T-helper 1 cell treated with Interleukin-12 subunit alpha and Interleukin-12 subunit beta and Interleukin-4 antibody, amounts not matched to agents 30 ng/mL and 1 ng/mL, for 36 hours (primary cell): ENCODE data around the gene NRXN2. TPM values are rescaled to one million over a fixed set of nuclear protein-coding genes. Genes with fewer than 3 reads are reported as not detected.

Source experiments
- intact Hi-C: fragments of 100-400 bp; cut with micrococcal nuclease; formaldehyde crosslinking; loops from one replicate; pipeline ENCODE4 v1.15.1; 2024
- total RNA-seq: library from RNA; stranded (reverse); gene quantifications from 2 replicates; pipeline ENCODE4 v1.2.3, GENCODE V29; 2022

The NRXN2 gene
- total RNA-seq, 1 donor from 2014 or later, result 1.3 TPM

GRCh38 chr11:64724863-64725532 lies 2.0 kb upstream of the NRXN2 start:
- intact Hi-C loops, result no loop called here

DNA sequence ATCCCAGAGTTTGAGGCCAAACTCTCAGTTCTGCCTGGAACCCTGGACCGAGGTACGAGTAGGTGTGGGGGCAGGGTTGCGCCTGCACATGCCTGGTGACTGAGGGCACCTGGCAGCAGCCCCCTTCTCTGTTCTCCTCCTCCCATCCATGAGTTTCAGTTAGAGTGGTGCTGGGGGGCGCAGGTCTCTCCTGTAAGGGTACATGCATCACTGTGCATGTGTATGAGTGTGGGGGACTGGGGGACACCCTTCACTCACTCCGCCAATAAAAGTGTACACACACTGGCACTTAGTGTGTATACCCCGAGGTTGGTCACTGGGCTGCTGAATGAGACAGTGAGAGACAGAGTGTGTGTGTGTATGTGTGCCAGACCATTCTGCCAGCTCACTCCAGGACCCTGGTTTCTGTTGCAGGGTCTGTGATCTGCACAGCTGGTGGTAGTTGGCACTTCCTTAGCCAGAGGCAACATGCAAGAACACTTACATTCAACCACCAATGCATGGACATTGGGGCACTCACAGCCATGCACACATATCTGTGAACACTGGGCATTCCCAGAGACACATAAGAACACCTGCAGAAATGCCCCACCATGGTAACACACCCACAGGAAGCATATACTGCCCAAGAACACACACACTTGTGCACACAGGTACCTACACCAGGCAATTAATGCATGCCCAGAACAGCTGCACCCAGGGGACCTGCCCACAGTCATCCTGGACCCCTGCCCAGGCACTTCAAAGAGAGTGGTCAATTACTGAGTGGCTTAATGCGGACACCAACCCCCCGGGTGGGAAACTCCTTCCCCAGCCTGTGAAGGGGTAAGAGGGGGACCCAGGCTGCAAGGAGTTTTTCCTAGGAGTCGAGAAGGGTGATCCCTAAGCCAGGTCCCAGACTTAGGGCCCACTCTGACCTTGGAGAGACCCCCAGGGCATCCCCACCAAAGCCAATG lies 1.2 kb upstream of the NRXN2 start:
- intact Hi-C loops, result loop anchor here (1.0 kb wide), 3 partner anchors 21 to 171 kb away; no protein-coding TSS in a partner anchor

- intact Hi-C loops, result loop anchor here (1.0 kb wide), 3 partner anchors 23 to 169 kb away; no protein-coding TSS in a partner anchor
These were observed 594 bp downstream of the NRXN2 start for GRCh38 chr11:64722141-64723065.

DNA sequence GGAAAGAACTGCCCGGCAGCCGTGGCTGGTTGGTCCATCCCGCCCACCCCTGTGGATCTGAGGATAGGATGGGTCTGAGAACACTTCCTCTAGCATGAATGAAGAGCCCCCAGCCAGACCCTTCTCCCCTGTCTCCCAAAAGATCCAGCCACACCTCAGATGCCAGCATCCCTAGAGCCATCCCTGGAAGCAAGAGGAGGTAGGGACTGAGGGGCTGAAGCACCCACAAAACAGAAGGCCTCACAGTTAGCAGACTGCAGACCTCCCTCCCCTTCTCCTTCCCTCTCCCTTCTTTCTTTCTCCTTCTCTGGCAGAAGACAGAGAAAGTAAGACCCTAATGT lies 1.7 kb downstream of the NRXN2 start:
- intact Hi-C loops, result no loop called here

DNA sequence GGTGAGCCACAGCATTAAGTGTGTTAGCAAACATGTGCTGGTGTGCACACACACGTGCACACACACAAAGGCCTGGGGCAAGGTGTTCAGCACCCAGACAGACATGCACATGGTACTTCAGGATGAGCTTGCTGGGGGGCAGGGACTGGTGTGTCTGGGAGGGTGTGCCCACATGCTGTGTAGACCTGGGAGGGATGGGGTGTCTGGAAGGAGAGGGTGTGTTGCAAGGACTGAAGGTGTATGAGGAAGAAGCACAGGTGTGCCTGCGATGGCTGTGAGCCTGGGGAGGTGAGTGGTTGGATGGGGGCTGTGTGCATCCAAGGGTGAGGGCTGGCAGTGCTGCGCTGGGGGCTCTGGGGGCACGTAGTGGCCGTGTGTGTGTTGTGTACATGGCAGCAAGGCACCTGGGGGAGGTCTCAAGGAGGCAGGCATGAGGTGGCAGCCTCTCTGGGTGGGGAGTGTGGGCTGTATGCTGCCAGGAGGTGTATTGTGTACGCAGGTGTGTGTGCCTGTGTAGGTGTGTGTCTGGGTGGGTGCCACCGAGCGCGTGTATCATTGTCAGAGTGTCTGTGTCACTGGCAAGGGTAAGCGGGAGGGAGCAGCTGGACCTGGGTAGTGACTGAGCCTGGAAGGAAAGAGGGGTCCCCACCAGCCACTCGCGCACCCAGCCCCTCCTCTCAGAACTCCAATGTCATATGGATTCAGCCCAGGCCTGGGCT lies 2.2 kb downstream of the NRXN2 start:
- intact Hi-C loops, result no loop called here

GRCh38 chr11:64720167-64720566 lies 2.8 kb downstream of the NRXN2 start:
- intact Hi-C loops, result no loop called here

- intact Hi-C loops, result no loop called here
These were observed 3.6 kb downstream of the NRXN2 start for GRCh38 chr11:64719406-64719805.

- intact Hi-C loops, result no loop called here
These were observed 4.2 kb downstream of the NRXN2 start for GRCh38 chr11:64718780-64719124.

GRCh38 chr11:64718084-64718779 lies 4.8 kb downstream of the NRXN2 start:
- intact Hi-C loops, result no loop called here

GRCh38 chr11:64717268-64717578 lies 5.8 kb downstream of the NRXN2 start:
- intact Hi-C loops, result no loop called here

DNA sequence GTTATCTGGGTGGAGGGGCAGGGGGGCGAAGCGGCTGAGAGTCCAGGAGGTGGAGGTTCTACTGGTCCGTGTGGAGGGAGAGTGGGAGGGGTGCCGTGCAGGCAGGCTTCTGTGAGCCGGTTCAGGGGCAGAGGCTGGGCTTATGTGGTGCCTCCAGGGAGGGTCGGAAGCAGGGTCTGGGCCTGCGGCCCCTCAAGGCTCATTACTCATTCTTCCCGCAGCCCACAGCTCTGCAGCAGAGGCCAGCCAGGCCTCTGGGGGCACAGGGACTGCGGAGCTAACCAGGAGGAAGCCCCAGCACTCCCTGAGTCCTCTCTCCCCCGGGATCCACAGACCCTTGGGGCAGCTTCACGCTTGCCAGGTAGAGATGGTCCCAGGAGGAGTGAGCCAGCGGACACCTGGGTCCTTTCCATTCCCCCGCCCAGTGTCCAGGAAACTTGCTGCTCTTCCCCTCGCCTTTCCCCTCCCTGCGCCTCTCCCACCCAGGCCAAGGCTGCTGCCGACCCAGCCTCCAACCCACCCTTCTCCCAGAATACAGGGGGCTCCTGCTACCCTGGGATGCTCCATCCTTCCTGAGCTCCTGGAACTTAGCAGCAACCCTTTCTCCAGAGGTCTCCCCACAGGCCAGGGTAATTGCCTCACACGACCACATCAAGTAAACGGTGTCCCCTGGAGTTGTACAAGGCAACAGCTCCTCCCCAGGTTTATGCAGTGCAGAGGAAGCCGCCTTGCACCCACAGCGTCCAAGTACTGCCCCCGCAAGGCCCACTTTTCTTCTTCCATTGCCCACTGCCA lies 6.3 kb downstream of the NRXN2 start:
- intact Hi-C loops, result no loop called here

DNA sequence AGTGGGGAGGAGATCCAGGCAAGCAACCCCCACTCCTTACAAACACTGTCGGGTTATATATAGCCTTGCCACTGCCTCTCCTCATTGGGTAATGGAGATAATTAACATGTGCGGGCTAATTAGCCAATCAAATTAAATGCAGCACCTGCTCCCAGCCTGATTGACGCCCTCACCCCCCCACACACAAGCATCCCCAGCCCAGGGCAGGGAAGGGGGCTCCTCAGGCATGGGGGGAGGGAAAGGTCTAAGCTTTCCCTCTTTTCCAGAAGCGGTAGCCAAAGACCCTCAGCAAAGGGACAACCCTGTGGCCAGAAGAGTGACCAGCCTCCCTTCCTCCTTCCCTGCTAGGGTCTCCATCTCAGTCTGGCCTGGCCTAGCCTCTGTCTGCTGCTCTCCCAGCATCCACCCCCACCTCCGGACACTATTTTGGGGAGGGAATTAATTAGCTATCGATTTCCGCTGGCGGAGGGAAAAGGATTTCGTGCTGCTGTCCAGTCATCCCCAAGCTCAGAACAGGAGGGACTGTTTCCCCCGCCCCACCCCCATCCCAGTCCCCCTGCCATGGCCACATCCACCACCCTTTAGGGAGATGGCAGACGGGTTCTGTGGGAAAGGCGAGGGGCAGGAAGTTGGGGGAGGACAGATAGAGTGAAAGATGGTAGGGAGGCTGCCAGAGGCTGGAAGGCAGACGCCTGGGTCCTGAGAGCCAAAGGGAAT lies 7.1 kb downstream of the NRXN2 start:
- intact Hi-C loops, result no loop called here

GRCh38 chr11:64715110-64715509 lies 7.9 kb downstream of the NRXN2 start:
- intact Hi-C loops, result no loop called here

GRCh38 chr11:64714666-64715065 lies 8.3 kb downstream of the NRXN2 start:
- intact Hi-C loops, result no loop called here

GRCh38 chr11:64713781-64714363 lies 9.1 kb downstream of the NRXN2 start:
- intact Hi-C loops, result no loop called here

DNA sequence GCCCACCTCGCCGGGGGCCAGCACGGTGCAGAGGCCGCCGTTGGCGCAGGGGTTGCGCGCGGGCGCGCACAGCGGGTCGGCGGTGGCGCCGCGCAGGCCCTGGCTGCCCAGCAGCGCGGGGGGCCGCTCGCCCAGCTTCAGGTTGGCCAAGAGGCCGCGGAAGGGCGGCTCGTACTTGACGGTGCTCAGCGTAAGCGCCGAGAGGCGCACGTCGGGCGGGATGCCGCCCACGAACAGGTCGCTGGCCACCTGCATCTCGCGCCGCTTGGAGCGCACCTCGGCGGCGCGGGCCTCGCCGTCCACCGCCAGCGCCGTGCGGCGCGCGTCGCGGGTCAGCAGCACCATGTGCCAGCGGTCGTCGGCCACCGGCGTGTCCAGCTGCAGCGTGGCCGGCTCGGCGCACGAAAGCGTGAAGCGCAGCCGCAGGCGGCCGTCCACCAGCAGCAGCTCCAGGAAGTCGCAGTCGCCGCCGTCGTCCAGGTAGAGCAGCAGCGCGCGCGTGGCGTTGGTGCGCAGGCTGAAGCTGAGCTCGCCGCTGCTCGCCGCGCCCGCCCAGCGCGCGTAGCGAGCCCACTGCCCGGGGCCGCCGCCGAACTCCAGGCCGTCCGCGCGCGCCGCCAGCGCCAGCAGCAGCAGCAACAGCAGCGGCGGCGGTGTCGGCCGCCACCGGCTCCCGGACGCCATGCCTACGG lies 9.8 kb downstream of the NRXN2 start:
- intact Hi-C loops, result no loop called here

- intact Hi-C loops, result no loop called here
These were observed 10.5 kb downstream of the NRXN2 start for GRCh38 chr11:64712430-64713015.

- intact Hi-C loops, result no loop called here
These were observed 11.0 kb downstream of the NRXN2 start for GRCh38 chr11:64711956-64712362.
